ENCODE measurements around the gene DDX3X.

GRCh38 chrX:41308884-41309647, 24.9 kb upstream of the DDX3X start:
- TF ChIP-seq EP300 (IDR thresholded peaks at IDR 0.05; ENCODE audit: borderline replicate concordance) = no peak
- no peak for TF ChIP-seq YY1 (IDR thresholded peaks at IDR 0.05; ENCODE audit: low read depth)
- no peak for TF ChIP-seq TAF1 (IDR thresholded peaks at IDR 0.05; ENCODE audit: low read depth)
- TF ChIP-seq FOXM1 (IDR thresholded peaks at IDR 0.05; ENCODE audit: borderline replicate concordance, low read depth) = no peak
- TF ChIP-seq CREB1 (IDR thresholded peaks at IDR 0.05; ENCODE audit: low read depth) = no peak
- no peak for TF ChIP-seq RAD21 (IDR thresholded peaks at IDR 0.05; ENCODE audit: low read depth)
- TF ChIP-seq USF1 (IDR thresholded peaks at IDR 0.05) = no peak
- no peak for TF ChIP-seq REST (IDR thresholded peaks at IDR 0.05; ENCODE audit: low read depth)
- TF ChIP-seq CEBPB (IDR thresholded peaks at IDR 0.05) = no peak
- no peak for TF ChIP-seq NFIC (IDR thresholded peaks at IDR 0.05)
- no peak for TF ChIP-seq EGR1 (IDR thresholded peaks at IDR 0.05)
- TF ChIP-seq TEAD4 (IDR thresholded peaks at IDR 0.05) = no peak
- no peak for TF ChIP-seq MAX (IDR thresholded peaks at IDR 0.05)
- no peak for TF ChIP-seq TCF12 (IDR thresholded peaks at IDR 0.05; ENCODE audit: low read depth)

Measured in Ishikawa (cell line).